ENCODE results near the gene KIF1B. TPM values are rescaled to one million over a fixed set of nuclear protein-coding genes. Genes with fewer than 3 reads are reported as not detected.

KIF1B gene
- total and polyA plus RNA-seq, 9 of the 15 experiments (the other 6 are each of a cell fraction or from before 2014, with no cell fraction given) = 2.8 to 19.8 (median 11.9) TPM

- TF ChIP-seq KDM1A (IDR thresholded peaks at IDR 0.05) (no peak; a peak in 1 of 4 replicates), ESRRA (IDR thresholded peaks at IDR 0.05; ENCODE audit: borderline replicate concordance, low read depth) (peak; percentile 81), ILF3 (IDR thresholded peaks at IDR 0.05; ENCODE audit: borderline replicate concordance) (no peak), MLX (CRISPR knock-in tag; conservative IDR thresholded peaks at IDR 0.05) (0 out of 4 replicates have a peak, but pooled peaks of 1 of the 2 experiments have one; percentile 36), ZBTB2 (IDR thresholded peaks at IDR 0.05) (peak; percentile 91), PRMT5 (CRISPR knock-in tag; IDR thresholded peaks at IDR 0.05) (no peak), ZNF134 (CRISPR knock-in tag; conservative IDR thresholded peaks at IDR 0.05) (peak; percentile 60; the same call in 1 of the 2 replicates), POLR2AphosphoS5 (IDR thresholded peaks at IDR 0.05; ENCODE audit: control insufficient read depth, insufficient read depth, low read depth, low read length) (peak; percentile 70), ELF4 (CRISPR knock-in tag; IDR thresholded peaks at IDR 0.05) (no peak), FOXJ2 (tag; IDR thresholded peaks at IDR 0.05) (no peak), KLF6 (CRISPR knock-in tag; IDR thresholded peaks at IDR 0.05; ENCODE audit: borderline replicate concordance) (peak; percentile 79; the same call in 1 of the 2 replicates), KLF13 (tag; IDR thresholded peaks at IDR 0.05; ENCODE audit: borderline replicate concordance, low read depth) (peak; percentile 98), ZNF717 (CRISPR knock-in tag; IDR thresholded peaks at IDR 0.05) (no peak), ATF1 (CRISPR knock-in tag; IDR thresholded peaks at IDR 0.05) (no peak), ATF1 (tag; IDR thresholded peaks at IDR 0.05) (peak; percentile 87), GTF2B (IDR thresholded peaks at IDR 0.05; ENCODE audit: extremely low read depth, insufficient read length) (no peak), RBM15 (IDR thresholded peaks at IDR 0.05; ENCODE audit: insufficient read depth, low read length) (0 out of 2 replicates have a peak, but pooled peaks have one; percentile 32), USF1 (CRISPR knock-in tag; IDR thresholded peaks at IDR 0.05) (no peak; the same call in 1 of the 2 replicates), YBX1 (IDR thresholded peaks at IDR 0.05) (no peak), PML (IDR thresholded peaks at IDR 0.05; ENCODE audit: low read length) (peak; percentile 57; the same call in 1 of the 2 replicates), IFI16 (CRISPR knock-in tag; IDR thresholded peaks at IDR 0.05) (no peak), TFAM (CRISPR knock-in tag; conservative IDR thresholded peaks at IDR 0.05) (no peak), CBX5 (IDR thresholded peaks at IDR 0.05; ENCODE audit: borderline replicate concordance, low read depth) (no peak), CAMTA2 (CRISPR knock-in tag; conservative IDR thresholded peaks at IDR 0.05) (peak; percentile 64; the same call in 1 of the 2 replicates)
Measured at GRCh38 chr1:10430216-10431069, 220.1 kb downstream of the KIF1B start, which contains the start of gene CENPS (continued).
